GM12892 (cell line): ENCODE results near the gene MACROD2.

ENCODE experiments used
- POLR2A ChIP-seq: IDR thresholded peaks from 2 replicates; pipeline ENCODE4 v1.6.1; 2011; ENCODE audit warnings: low read depth, low read length, control low read depth
- POLR2AphosphoS5 ChIP-seq: IDR thresholded peaks from 2 replicates; pipeline ENCODE4 v1.6.1; 2011; ENCODE audit warnings: low read depth, low read length, control low read depth

DNA sequence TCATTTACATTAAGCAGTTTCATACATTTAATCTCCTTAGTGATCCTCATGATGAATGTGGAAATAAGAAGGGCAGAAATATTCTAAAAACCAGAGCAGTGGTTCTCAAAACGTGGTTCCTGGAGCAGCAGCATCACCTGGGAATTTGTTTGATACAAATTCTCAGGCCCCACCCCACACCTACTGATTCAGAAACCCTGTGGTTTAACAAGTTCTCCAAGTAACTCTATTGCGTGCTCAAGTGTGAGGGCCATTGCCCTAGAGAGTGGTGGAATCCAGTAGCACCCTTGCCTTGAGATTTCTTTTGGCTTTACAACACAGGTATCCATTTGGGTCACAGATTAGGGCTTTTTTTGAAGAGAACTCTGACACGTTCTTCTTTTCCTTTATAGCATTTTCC, 696.7 kb downstream of the MACROD2 start:
- TF ChIP-seq POLR2A (no peak), POLR2AphosphoS5 (no peak)
